Peyer's patch (tissue), 4 donors: ENCODE measurements around the gene GDF3. TPM values are rescaled to one million over a fixed set of nuclear protein-coding genes. Genes with fewer than 3 reads are reported as not detected.
A peak's percentile ranks its signal among the peaks of the same experiment; 100 is the strongest.

ENCODE experiments used
- DNase-seq, 3 donors: peaks; one replicate each; pipeline ENCODE4 v3.0.0-alpha.2; 2017 to 2019
- H3K27ac ChIP-seq, 4 donors: fragments of 200-600 bp; sonication (generic); one replicate each; pipeline ENCODE4 v1.5.1; 2016 to 2019
- H3K27me3 ChIP-seq, 2 donors: fragments of 200-600 bp; sonication (generic); one replicate each; pipeline ENCODE4 v1.5.1; 2019
- H3K36me3 ChIP-seq, 3 donors: fragments of 200-600 bp; sonication (generic); one replicate each; pipeline ENCODE4 v1.5.1; 2016 to 2019
- H3K4me1 ChIP-seq, 4 donors: fragments of 200-600 bp; sonication (generic); one replicate each; pipeline ENCODE4 v1.5.1; 2016 to 2019
- H3K4me3 ChIP-seq, 4 donors: fragments of 200-600 bp; sonication (generic); 1 replicate in 3 of 4; 2 replicates in 1 of 4; pipeline ENCODE4 v1.5.1; 2016 to 2019; ENCODE audit warnings: mild to moderate bottlenecking in 1 of 4
- H3K9me3 ChIP-seq, 4 donors: fragments of 200-600 bp; sonication (generic); one replicate each; pipeline ENCODE4 v1.5.1; 2016 to 2019; ENCODE audit warnings: mild to moderate bottlenecking in 1 of 4
- CTCF ChIP-seq, 6 experiments: fragments of 450-650 bp in 4 of 6; fragments of 200-600 bp in 2 of 6; sonication (generic) in 1 of 6; IDR thresholded peaks; one replicate each; pipeline ENCODE4 v1.5.1; 2017 to 2019; ENCODE audit warnings: antibody characterized with exemption in 6 of 6, mild to moderate bottlenecking in 3 of 6, moderate library complexity in 1 of 6
- POLR2A ChIP-seq, 2 donors: fragments of 450-650 bp; IDR thresholded peaks; one replicate each; pipeline ENCODE4 v1.5.1; 2017; ENCODE audit warnings: antibody characterized with exemption in 2 of 2, mild to moderate bottlenecking in 2 of 2, moderate library complexity in 2 of 2
- total RNA-seq, 4 donors: library from RNA; depleted of rRNA; stranded (reverse); fragments of >200 nt; gene quantifications; one replicate each; pipeline ENCODE4 v1.1.0, GENCODE V29; 2016

Gene GDF3
- total RNA-seq, 4 donors from 2014 or later: not detected

- no peaks in the 10 kb centered on the region for H3K27me3 ChIP-seq
- H3K4me3 ChIP-seq: peak overlapping the region in 1 of 4 donors; percentile 10
- DNase-seq: peak in 1 of 3 donors; percentile 56
- no peaks in the 10 kb centered on the region for H3K4me1 ChIP-seq
- H3K9me3 ChIP-seq: no peaks in the 10 kb centered on the region
- peak overlapping the region in 3 of 4 donors; percentile 57 to 86 (median 77) for H3K27ac ChIP-seq
- TF ChIP-seq CTCF (IDR thresholded peaks at IDR 0.05) (no peak), POLR2A (IDR thresholded peaks at IDR 0.05) (no peak)
- no peaks in the 10 kb centered on the region for H3K36me3 ChIP-seq
Measured at GRCh38 chr12:7666595-7666994, 29.0 kb downstream of the GDF3 start.

GRCh38 chr12:7661741-7662140 lies 33.8 kb downstream of the GDF3 start:
- H3K36me3 ChIP-seq: no peaks in the 10 kb centered on the region
- no peaks in the 10 kb centered on the region for H3K4me1 ChIP-seq
- TF ChIP-seq CTCF (IDR thresholded peaks at IDR 0.05): no peak
- DNase-seq: no peak
- H3K4me3 ChIP-seq: no peak overlapping the region
- no peaks in the 10 kb centered on the region for H3K9me3 ChIP-seq
- no peak overlapping the region for H3K27ac ChIP-seq
- no peaks in the 10 kb centered on the region for H3K27me3 ChIP-seq

GRCh38 chr12:7656121-7656520 lies 39.5 kb downstream of the GDF3 start:
- TF ChIP-seq CTCF (IDR thresholded peaks at IDR 0.05): no peak
- TF ChIP-seq POLR2A (IDR thresholded peaks at IDR 0.05): no peak
- Histone ChIP-seq H3K4me1 (no peaks in the 10 kb centered on the region), H3K36me3 (no peaks in the 10 kb centered on the region), H3K27ac (no peak overlapping the region), H3K9me3 (no peaks in the 10 kb centered on the region), H3K27me3 (no peaks in the 10 kb centered on the region), H3K4me3 (no peak overlapping the region)
- no peak for DNase-seq

- TF ChIP-seq POLR2A (IDR thresholded peaks at IDR 0.05) (no peak), CTCF (IDR thresholded peaks at IDR 0.05) (no peak)
- Histone ChIP-seq H3K27ac (no peak overlapping the region), H3K4me3 (no peak overlapping the region), H3K9me3 (no peaks in the 10 kb centered on the region), H3K4me1 (no peaks in the 10 kb centered on the region), H3K27me3 (no peaks in the 10 kb centered on the region), H3K36me3 (peaks cover 0 to 18% (median 0%) of the 10 kb centered on the region in 3 donors)
- no peak for DNase-seq
Measured at GRCh38 chr12:7650091-7650490, 45.5 kb downstream of the GDF3 start.

- TF ChIP-seq CTCF (IDR thresholded peaks at IDR 0.05): no peak
- no peak for TF ChIP-seq POLR2A (IDR thresholded peaks at IDR 0.05)
- H3K36me3 ChIP-seq: peaks cover 0 to 18% (median 0%) of the 10 kb centered on the region in 3 donors
- no peaks in the 10 kb centered on the region for H3K4me1 ChIP-seq
- H3K27me3 ChIP-seq: no peaks in the 10 kb centered on the region
- no peaks in the 10 kb centered on the region for H3K9me3 ChIP-seq
- H3K4me3 ChIP-seq: no peak overlapping the region
- H3K27ac ChIP-seq: no peak overlapping the region
- DNase-seq: no peak
Measured at GRCh38 chr12:7647071-7647470, 48.5 kb downstream of the GDF3 start.

GRCh38 chr12:7646178-7646475 lies 49.4 kb downstream of the GDF3 start:
- H3K36me3 ChIP-seq: peaks cover 0 to 18% (median 0%) of the 10 kb centered on the region in 3 donors
- no peaks in the 10 kb centered on the region for H3K4me1 ChIP-seq
- H3K9me3 ChIP-seq: no peaks in the 10 kb centered on the region
- H3K27ac ChIP-seq: no peak overlapping the region
- TF ChIP-seq POLR2A (IDR thresholded peaks at IDR 0.05): no peak
- DNase-seq: no peak
- no peaks in the 10 kb centered on the region for H3K27me3 ChIP-seq
- H3K4me3 ChIP-seq: no peak overlapping the region
